HG02970 (cell line): ENCODE measurements around the gene MOK.
A peak's percentile ranks its signal among the peaks of the same experiment; 100 is the strongest.
"Not testable (repeated sequence)": the region's sequence is repeated elsewhere in the genome, so short reads cannot be mapped to it uniquely, and the experiment has no call there.

Experiments
- ATAC-seq: cut with Tn5 transposase; IDR thresholded peaks from one replicate; pipeline ENCODE4 v1.9.1; 2021; ENCODE audit warnings: mild to moderate bottlenecking, moderate library complexity, moderate number of reproducible peaks; ENCODE audit not compliant: unreplicated experiment, low FRiP score

The MOK gene, protein sequence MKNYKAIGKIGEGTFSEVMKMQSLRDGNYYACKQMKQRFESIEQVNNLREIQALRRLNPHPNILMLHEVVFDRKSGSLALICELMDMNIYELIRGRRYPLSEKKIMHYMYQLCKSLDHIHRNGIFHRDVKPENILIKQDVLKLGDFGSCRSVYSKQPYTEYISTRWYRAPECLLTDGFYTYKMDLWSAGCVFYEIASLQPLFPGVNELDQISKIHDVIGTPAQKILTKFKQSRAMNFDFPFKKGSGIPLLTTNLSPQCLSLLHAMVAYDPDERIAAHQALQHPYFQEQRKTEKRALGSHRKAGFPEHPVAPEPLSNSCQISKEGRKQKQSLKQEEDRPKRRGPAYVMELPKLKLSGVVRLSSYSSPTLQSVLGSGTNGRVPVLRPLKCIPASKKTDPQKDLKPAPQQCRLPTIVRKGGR

GRCh38 chr14:102304611-102305506, at the start of gene MOK:
Gene MOK (minus strand): TSS chr14:102305164. CDS start chr14:102304968, 196 bp downstream.
- ATAC-seq, result peak; percentile 94

DNA sequence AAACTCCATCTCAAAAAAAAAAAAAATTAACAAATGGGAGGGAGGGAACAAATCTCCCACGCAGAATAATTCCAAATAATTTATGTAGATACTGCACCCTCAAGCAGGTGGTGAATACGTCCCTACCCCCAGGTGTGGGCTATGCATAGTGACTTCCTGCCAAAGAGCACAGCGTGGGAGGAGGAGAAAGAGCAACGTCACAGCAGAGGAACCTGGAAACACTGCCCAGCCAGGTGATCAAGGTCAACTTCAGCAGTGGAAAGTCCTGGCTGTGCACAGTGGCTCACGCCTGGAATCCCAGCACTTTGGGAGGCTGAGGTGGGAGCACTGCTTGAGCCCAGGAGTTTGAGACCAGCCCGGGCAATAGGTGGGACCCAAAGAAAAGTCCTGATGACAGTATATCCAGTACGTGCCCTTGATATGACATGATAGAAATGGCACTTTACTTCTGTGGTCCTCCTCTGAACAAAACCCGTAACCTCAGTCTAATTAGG, 48.2 kb upstream of the MOK start:
- ATAC-seq, result no peak

DNA sequence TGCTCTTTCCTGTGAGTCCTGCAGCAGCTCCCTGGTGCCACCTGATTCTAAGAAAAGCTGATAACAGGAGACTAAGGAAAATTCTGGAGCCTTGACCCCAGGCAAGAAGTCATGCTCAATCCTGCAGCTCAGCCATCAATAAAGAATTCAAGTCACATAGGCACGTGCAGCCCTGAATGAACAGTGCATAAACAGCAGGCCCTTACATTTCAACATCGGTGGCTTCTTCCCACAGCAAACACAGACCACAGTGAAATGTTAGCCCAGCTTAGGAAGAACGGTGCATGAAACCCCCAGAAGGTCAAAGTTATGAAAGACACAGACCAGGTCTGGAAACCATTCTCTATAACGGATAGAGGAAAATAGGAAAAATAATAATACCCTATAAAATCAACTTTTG, 47.2 kb upstream of the MOK start:
- ATAC-seq, result no peak

DNA sequence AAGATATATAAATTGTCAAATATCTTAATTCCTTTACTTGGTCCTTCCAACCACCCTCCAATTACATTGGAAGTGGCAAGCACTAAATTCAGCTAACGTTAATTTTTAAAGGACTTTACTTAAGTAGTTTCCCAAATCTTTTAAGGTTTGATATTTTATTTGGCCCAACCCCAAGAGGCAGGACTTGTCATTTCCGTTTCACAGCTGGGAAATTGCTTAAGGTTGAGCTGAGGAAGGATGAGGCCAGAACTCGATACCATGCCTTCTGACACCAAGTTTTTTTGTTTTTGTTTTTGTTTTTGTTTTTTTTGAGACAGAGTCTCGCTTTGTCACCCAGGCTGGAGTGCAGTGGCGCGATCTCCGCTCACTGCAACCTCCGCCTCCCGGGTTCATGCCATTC, 46.6 kb upstream of the MOK start:
- ATAC-seq, result not testable (repeated sequence)

- ATAC-seq, result no peak
These were observed 46.1 kb upstream of the MOK start for GRCh38 chr14:102351023-102351422.

- ATAC-seq, result no peak
These were observed 43.4 kb upstream of the MOK start for GRCh38 chr14:102348376-102348775.

GRCh38 chr14:102346645-102347044, 41.7 kb upstream of the MOK start:
- ATAC-seq, result no peak

DNA sequence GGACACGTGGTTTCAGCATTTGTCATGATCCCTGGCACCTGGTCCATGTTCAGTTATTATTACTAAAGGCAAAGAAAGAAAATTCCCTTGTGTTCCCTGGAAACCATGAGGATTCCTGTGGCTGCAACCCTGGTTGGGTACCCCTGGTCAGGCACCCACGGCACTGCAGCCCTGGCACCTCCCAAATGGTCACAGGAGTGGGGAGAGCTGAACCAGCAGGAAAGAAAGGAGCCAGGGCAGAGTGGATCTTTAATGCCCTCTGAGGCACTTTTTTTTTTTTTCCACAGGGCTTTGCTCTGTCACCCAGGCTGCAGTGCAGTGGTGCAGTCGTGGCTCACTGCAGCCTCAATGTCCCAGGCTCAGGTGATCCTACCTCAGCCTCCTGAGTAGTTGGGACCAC, 40.3 kb upstream of the MOK start:
- no peak for ATAC-seq

GRCh38 chr14:102344485-102344884, 39.5 kb upstream of the MOK start:
- no peak for ATAC-seq

DNA sequence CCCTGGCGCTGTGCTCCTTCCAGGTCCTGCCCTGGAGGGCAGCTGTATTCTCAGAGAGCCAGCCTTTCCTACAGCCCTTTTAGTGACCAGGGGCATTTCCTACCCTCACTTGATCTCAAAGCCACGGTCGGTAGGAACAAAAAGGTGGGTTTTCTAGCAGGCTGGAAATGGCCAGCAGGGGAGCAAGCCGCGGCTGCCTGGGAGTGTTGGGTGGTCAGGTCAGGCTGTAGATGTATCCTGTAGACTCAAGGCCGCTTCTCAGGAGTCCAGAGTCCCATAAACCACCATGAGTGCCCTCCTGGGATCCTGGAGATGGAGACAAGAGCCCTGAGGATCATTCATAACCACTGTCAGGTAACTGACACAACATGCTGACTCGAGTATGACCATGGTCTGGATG, 39.1 kb upstream of the MOK start:
- no peak for ATAC-seq

- no peak for ATAC-seq
These were observed 37.3 kb upstream of the MOK start for GRCh38 chr14:102342238-102342637.

DNA sequence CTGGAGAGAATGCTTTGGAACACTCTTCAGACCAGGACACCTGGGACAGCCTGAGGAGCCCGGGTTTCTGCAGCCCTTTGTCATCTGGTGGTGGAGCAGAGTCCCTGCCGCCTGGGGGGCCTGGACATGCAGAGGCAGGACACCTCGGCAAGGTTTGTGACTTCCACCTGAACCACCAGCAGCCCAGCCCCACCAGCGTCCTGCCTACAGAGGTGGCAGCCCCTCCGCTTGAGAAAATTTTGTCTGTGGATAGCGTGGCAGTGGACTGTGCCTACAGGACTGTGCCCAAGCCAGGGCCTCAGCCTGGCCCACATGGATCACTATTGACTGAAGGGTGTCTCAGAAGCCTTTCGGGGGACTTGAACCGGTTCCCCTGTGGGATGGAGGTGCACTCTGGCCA, 36.6 kb upstream of the MOK start:
- no peak for ATAC-seq

DNA sequence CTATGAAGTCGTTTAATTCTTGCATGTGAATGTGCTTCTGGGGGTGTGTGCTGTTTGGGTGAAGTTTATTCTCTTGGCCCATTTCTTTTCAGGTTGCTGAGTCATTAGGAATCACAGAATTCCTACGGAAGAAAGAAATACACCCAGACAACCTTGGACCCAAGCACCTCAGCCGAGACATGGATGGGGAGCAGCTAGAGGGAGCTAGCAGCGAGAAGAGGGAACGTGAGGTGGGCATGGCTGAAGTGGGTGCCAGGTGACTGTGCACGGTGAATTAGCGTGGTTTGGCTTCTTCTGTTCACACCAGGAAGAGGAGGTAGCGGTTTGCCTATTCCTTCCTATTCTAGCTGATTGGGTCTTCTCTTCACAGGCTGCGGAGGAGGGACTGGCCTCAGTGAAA, 33.8 kb upstream of the MOK start:
- no peak for ATAC-seq

- no peak for ATAC-seq
These were observed 30.2 kb upstream of the MOK start for GRCh38 chr14:102335163-102335562.

DNA sequence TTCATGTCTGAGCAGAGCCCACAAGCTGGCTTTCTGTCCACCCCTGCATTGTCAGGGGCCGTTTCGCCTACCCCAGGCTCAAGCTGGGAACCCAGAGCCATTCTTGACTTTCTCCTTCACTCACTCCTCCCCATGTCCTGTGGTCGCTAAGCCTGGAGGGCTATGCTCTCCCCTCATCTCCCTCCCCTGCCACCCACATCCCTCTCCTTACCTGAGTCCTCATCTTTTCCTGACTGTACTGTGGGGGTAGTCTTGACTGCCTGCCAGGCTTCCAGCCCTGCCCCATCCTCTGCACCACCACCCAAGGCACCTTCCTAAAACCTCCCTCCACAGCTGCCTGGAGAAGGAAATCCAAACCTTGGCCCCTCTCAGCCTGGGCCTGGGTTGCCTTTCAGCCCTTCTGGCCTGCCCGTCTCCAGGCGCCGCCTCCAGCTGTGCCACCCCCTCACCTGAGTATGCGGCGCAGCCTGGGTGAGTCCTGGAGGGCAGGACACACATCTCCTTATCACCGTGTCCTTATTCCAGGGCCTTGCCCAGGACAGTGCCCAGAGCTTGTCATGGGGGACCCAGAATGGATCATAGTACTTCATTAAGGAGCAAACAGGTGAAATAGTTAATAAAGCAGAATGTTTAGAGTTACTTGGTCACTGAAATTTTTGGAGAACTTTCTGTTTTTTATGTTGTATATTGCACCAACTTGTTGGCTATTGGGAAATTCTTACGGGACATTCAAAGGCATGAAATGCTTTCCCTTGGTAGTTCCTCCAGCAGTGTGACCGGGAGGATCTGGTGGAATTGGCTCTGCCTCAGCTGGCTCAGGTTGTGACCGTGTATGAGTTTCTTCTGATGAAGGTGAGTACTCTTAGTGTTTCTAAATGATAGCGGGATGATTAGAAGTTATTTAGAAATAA, 29.1 kb upstream of the MOK start:
- ATAC-seq, result no peak

GRCh38 chr14:102333390-102333789, 28.4 kb upstream of the MOK start:
- ATAC-seq, result no peak

DNA sequence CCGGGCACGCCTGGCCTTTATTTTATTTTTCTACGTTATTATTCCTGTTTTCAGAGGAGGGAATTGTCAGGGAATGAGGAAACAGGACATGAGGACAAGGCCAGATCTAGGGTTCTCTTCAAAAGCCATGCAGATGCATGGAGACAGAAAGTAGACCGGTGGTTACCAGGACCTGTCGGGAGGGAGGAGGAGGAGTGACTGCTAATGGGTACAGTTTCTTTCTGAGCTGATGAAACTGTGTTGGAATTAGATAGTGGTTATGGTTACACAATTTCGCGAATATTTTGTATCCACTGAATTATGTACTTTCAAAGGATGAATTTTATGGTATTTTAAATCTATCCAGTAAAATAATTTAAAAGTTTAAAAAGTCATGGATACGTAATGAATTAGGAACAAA, 25.8 kb upstream of the MOK start:
- ATAC-seq, result no peak

- not testable (repeated sequence) for ATAC-seq
These were observed 24.4 kb upstream of the MOK start for GRCh38 chr14:102329381-102329780.

DNA sequence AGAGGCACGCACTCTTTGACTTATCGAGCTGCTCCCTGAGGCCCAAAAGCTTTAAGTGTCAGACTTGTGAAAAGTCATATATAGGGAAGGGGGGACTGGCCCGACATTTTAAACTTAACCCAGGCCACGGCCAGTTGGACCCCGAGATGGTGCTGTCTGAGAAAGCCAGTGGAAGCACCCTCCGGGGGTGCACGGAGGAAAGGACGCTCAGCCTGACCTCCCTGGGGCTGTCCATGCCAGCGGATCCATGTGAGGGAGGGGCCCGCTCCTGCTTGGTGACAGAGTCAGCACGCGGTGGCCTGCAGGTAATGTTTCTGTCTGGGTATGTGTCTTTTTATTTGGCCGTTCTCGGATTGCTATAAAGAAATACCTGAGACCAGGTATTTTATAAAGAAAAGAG, 21.6 kb upstream of the MOK start:
- ATAC-seq, result no peak

DNA sequence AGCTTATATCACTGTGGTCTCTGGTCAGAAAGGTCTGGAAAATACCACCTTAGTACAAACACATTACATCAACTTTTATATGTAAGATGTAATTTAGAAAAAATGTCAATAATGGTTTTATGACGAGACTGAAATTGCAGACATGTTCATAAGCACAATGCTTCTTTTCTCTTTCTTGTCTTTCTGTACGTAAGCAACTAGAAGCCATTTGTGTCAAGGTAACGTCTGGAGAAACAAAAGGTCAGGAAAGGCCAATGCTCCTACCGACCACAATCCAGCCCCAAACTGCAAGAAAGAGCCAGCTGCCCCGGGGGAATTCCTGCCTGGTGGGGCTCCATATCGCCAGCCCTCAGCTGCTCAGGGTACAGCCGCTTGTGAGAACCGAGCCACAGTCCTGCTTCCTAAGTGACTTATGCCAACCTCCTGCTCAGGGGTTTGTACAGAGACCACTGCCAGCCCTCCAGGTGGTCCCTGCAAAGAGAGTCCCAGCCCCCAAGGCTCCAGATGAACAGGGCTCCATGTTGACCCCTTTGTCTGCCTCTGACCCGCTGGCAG, 20.9 kb upstream of the MOK start:
- ATAC-seq, result no peak
